Osteoblast (primary cell): ENCODE data around the gene MCRS1. TPM values are rescaled to one million over a fixed set of nuclear protein-coding genes. Genes with fewer than 3 reads are reported as not detected.

Source experiments
- DNase-seq: peaks from one replicate; pipeline ENCODE4 v3.0.0; 2011; ENCODE audit warnings: low spot score, mixed read lengths; ENCODE audit not compliant: insufficient read length; ENCODE audit errors: missing footprints
- H2AFZ ChIP-seq: 2 replicates; pipeline ENCODE4 v1.6.0; 2011; ENCODE audit warnings: mild to moderate bottlenecking, low read length
- H3K27ac ChIP-seq: 2 replicates; pipeline ENCODE4 v1.5.1; 2011; ENCODE audit warnings: mild to moderate bottlenecking, low read depth, low read length, moderate library complexity
- H3K27me3 ChIP-seq: 2 replicates; pipeline ENCODE4 v1.6.0; 2012; ENCODE audit warnings: mild to moderate bottlenecking, control low read depth, inconsistent platforms, low read length, moderate library complexity; ENCODE audit not compliant: insufficient read depth
- H3K36me3 ChIP-seq: 2 replicates; pipeline ENCODE4 v1.5.1; 2011; ENCODE audit warnings: mild to moderate bottlenecking, low read length, control low read depth, moderate library complexity; ENCODE audit not compliant: insufficient read depth
- H3K4me1 ChIP-seq: 2 replicates; pipeline ENCODE4 v1.5.1; 2011; ENCODE audit warnings: mild to moderate bottlenecking, low read length, control low read depth, moderate library complexity; ENCODE audit not compliant: insufficient read depth
- H3K4me2 ChIP-seq: 2 replicates; pipeline ENCODE4 v1.6.0; 2011; ENCODE audit warnings: mild to moderate bottlenecking, low read length; ENCODE audit not compliant: insufficient read depth
- H3K4me3 ChIP-seq: fragments of 200-600 bp; sonication (generic); 3 replicates; pipeline ENCODE4 v1.5.1; 2012; ENCODE audit warnings: mild to moderate bottlenecking, low read length, inconsistent platforms; ENCODE audit not compliant: insufficient read depth
- H3K79me2 ChIP-seq: 2 replicates; pipeline ENCODE4 v1.6.0; 2012; ENCODE audit warnings: mild to moderate bottlenecking, low read length, control low read depth, inconsistent platforms; ENCODE audit not compliant: insufficient read depth
- H3K9me3 ChIP-seq: 2 replicates; pipeline ENCODE4 v1.5.1; 2011; ENCODE audit warnings: low read depth, low read length, control low read depth
- H4K20me1 ChIP-seq: 2 replicates; pipeline ENCODE4 v1.6.0; 2012; ENCODE audit warnings: mild to moderate bottlenecking, low read length, control low read depth; ENCODE audit not compliant: insufficient read depth
- total RNA-seq: library from RNA; depleted of rRNA; stranded (reverse); fragments of >200 nt; gene quantifications from 2 replicates; pipeline ENCODE4 v1.2.3, GENCODE V29; 2012
- TF ChIP-seq, protein P1 (sequence below): IDR thresholded peaks from 2 replicates; pipeline ENCODE4 v1.5.1; 2011; ENCODE audit warnings: mild to moderate bottlenecking, low read depth, low read length, moderate library complexity; ENCODE audit errors: extremely low read depth

The MCRS1 gene, protein sequence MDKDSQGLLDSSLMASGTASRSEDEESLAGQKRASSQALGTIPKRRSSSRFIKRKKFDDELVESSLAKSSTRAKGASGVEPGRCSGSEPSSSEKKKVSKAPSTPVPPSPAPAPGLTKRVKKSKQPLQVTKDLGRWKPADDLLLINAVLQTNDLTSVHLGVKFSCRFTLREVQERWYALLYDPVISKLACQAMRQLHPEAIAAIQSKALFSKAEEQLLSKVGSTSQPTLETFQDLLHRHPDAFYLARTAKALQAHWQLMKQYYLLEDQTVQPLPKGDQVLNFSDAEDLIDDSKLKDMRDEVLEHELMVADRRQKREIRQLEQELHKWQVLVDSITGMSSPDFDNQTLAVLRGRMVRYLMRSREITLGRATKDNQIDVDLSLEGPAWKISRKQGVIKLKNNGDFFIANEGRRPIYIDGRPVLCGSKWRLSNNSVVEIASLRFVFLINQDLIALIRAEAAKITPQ
- 51.0 and 56.5 TPM in 2 replicates for total RNA-seq

DNA sequence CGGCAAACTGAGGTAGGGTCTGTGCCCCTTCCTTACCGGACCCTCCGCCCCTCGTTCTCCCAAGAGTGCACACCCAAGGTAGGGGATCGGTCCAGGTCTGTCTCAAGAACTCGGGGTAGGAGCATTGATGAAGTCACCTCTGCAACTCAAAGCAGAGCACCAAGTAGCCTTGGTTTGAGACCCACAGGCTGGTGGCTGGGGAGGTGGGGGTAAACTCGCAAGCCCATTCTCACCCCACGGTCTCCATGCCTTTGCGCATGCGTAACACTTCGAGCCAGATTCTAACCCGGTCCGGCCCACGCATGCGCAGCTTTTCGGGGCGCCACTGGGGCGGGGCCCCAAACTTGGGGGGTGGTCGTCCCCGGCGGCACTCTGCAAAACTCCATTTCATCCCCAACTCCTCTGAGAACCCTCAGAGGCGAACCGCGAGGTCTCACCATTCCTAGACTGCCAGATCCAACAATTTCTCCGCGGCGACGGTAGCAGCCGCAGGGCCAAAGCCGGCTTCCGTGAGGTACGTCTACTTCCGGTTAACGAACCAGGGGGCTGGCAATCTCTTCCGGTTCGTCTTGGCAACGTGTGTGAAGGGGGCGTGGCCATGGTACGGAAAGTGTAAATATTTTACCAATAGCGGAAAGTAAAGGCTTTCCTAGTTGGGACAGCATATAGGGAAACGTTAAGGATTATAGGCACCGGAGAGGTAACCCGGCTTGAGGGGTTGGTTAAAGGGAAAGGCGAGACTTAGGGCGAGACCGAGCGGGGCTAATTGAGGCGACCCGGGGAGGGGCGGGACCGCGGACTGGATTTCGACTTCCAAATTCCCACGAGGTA, at the start of gene MCRS1:
MCRS1 (minus strand) TSS at position 532 of the 831 bp plus-strand sequence. CDS start 1,411 bp downstream, outside the sequence.
- Histone ChIP-seq H3K9me3 (no peaks in the 10 kb centered on the region), H4K20me1 (no peaks in the 10 kb centered on the region), H3K79me2 (peaks cover 56% of the 10 kb centered on the region), H3K4me2 (peak within 1 kb of the TSS; percentile 81), H3K4me1 (peaks cover 14% of the 10 kb centered on the region), H2AFZ (peak within 1 kb of the TSS; percentile 92), H3K4me3 (peak within 1 kb of the TSS; percentile 87), H3K36me3 (peaks cover 20% of the 10 kb centered on the region), H3K27me3 (no peaks in the 10 kb centered on the region), H3K27ac (peak within 1 kb of the TSS; percentile 92)
- TF ChIP-seq, protein P1, sequence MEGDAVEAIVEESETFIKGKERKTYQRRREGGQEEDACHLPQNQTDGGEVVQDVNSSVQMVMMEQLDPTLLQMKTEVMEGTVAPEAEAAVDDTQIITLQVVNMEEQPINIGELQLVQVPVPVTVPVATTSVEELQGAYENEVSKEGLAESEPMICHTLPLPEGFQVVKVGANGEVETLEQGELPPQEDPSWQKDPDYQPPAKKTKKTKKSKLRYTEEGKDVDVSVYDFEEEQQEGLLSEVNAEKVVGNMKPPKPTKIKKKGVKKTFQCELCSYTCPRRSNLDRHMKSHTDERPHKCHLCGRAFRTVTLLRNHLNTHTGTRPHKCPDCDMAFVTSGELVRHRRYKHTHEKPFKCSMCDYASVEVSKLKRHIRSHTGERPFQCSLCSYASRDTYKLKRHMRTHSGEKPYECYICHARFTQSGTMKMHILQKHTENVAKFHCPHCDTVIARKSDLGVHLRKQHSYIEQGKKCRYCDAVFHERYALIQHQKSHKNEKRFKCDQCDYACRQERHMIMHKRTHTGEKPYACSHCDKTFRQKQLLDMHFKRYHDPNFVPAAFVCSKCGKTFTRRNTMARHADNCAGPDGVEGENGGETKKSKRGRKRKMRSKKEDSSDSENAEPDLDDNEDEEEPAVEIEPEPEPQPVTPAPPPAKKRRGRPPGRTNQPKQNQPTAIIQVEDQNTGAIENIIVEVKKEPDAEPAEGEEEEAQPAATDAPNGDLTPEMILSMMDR: no peak
- DNase-seq: peak; percentile 99

DNA sequence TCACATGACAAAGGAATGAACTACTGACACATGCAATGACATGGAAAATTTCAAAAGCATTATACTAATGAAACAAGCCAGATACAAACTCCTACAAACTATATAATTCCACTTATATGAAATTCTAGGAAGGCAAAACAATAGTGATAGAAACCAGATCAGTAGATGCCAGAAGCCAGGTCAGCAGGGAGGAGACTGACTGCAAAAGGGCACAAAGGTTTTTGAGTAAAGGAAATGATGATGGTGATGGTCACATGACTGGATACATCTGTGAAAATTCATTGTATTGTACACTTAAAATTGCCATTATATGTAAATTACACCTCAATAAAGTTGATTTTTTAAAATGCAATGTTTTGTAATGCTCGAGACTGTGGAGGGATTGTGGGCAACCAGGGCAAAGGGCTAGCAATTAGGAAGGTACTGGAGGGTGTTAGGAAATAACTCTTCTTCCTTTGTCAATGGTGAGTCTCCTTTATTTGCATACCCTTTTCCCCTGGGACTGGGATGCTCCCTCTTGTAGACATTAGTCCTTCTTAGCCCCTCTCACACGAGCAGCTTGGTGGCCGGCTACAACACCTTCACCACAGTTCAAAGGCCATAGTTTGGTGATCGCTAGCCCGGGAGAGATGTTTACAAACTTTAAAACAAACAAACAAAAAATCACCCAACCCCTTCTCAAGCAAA, 48.7 kb upstream of the MCRS1 start:
- H3K4me1 ChIP-seq: peaks cover 3% of the 10 kb centered on the region
- H3K4me2 ChIP-seq: no peak overlapping the region
- TF ChIP-seq, protein P1: no peak
- no peak overlapping the region for H3K27ac ChIP-seq
- H3K36me3 ChIP-seq: no peaks in the 10 kb centered on the region
- H3K4me3 ChIP-seq: no peak overlapping the region
- no peaks in the 10 kb centered on the region for H4K20me1 ChIP-seq
- no peaks in the 10 kb centered on the region for H3K79me2 ChIP-seq
- no peaks in the 10 kb centered on the region for H3K9me3 ChIP-seq
- peaks cover 11% of the 10 kb centered on the region for H3K27me3 ChIP-seq
- no peak for DNase-seq
- H2AFZ ChIP-seq: no peak overlapping the region

DNA sequence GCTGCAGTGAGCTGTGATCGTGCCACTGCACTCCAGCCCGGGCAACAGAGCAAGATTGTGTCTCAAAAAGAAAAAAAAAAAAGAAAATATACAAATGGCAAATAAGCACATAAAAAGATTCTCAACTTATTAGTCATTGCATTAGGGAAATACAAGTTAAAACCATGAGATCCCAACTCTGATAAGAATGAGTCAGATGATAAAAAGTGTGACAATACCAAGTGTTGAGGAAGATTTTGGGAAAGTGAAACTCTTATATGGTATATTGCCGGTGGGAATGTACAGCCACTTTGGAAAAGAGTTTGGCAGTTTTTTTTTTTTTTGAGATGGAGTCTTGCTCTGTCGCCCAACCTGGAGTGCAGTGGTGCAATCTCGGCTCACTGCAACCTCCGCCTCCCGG, 47.8 kb upstream of the MCRS1 start:
- H3K4me2 ChIP-seq: no peak overlapping the region
- H3K4me3 ChIP-seq: no peak overlapping the region
- TF ChIP-seq, protein P1: no peak
- no peak for DNase-seq
- H3K27ac ChIP-seq: no peak overlapping the region
- H2AFZ ChIP-seq: no peak overlapping the region
- no peaks in the 10 kb centered on the region for H4K20me1 ChIP-seq
- H3K79me2 ChIP-seq: no peaks in the 10 kb centered on the region
- peaks cover 11% of the 10 kb centered on the region for H3K27me3 ChIP-seq
- no peaks in the 10 kb centered on the region for H3K9me3 ChIP-seq
- H3K4me1 ChIP-seq: no peaks in the 10 kb centered on the region
- no peaks in the 10 kb centered on the region for H3K36me3 ChIP-seq
